AG04449 (cell line): ENCODE data around the gene PLPPR4.

Source experiments
- CTCF ChIA-PET: fragments of 350-600 bp; formaldehyde crosslinking; extraction: SDS; loops from one replicate; lab custom pipeline; 2021; ENCODE audit warnings: antibody characterized with exemption; lab: Yijun Ruan, JAX
- POLR2A ChIA-PET: fragments of 400-600, 350-600 bp; formaldehyde crosslinking; extraction: SDS; loops from one replicate; lab custom pipeline; 2020; ENCODE audit warnings: antibody characterized with exemption, inconsistent platforms; lab: Yijun Ruan, JAX
- DNase-seq: peaks from one replicate; pipeline ENCODE4 v3.0.0-alpha.2; 2010; ENCODE audit warnings: low read depth, low spot score
- H3K4me3 ChIP-seq: 2 replicates; pipeline ENCODE4 v1.5.1; 2011; ENCODE audit warnings: low read depth, mild to moderate bottlenecking, control low read depth, low read length
- CTCF ChIP-seq: IDR thresholded peaks from one replicate; pipeline ENCODE4 v1.5.1; 2011; ENCODE audit warnings: mild to moderate bottlenecking, moderate library complexity, low read length, control low read depth, inconsistent platforms; ENCODE audit not compliant: insufficient read depth; ENCODE audit errors: missing control alignments

Gene PLPPR4

GRCh38 chr1:99292886-99293285 is 28.6 kb downstream of the PLPPR4 start:
- no peak for DNase-seq
- CTCF ChIA-PET: no interaction called here
- H3K4me3 ChIP-seq: no peak overlapping the region
- no peak for TF ChIP-seq CTCF
- POLR2A ChIA-PET: no interaction called here

GRCh38 chr1:99297923-99298322 is 33.6 kb downstream of the PLPPR4 start:
- TF ChIP-seq CTCF: no peak
- POLR2A ChIA-PET: no interaction called here
- CTCF ChIA-PET: no interaction called here
- DNase-seq: no peak
- H3K4me3 ChIP-seq: no peak overlapping the region

GRCh38 chr1:99304725-99305282 is 40.5 kb downstream of the PLPPR4 start:
- H3K4me3 ChIP-seq: no peak overlapping the region
- CTCF ChIA-PET: no interaction called here
- no peak for TF ChIP-seq CTCF
- POLR2A ChIA-PET: no interaction called here
- DNase-seq: no peak

- TF ChIP-seq CTCF: no peak
Observed at GRCh38 chr1:99305626-99306025, 41.3 kb downstream of the PLPPR4 start.

GRCh38 chr1:99306056-99306455 is 41.8 kb downstream of the PLPPR4 start:
- no peak for TF ChIP-seq CTCF
- ChIA-PET CTCF (no interaction called here), POLR2A (no interaction called here)
- H3K4me3 ChIP-seq: no peak overlapping the region
- DNase-seq: no peak

More at GRCh38 chr1:99305626-99306025, 41.3 kb downstream of the PLPPR4 start:
- peak; percentile 17 for DNase-seq
- ChIA-PET CTCF (no interaction called here), POLR2A (no interaction called here)
- H3K4me3 ChIP-seq: no peak overlapping the region

GRCh38 chr1:99306644-99307043 is 42.4 kb downstream of the PLPPR4 start:
- no peak for TF ChIP-seq CTCF
- no peak overlapping the region for H3K4me3 ChIP-seq
- POLR2A ChIA-PET: no interaction called here
- CTCF ChIA-PET: no interaction called here
- DNase-seq: no peak
